ENCODE measurements around the gene CATSPERB.
"Not testable (repeated sequence)": the region's sequence is repeated elsewhere in the genome, so short reads cannot be mapped to it uniquely, and the experiment has no call there.

Gene CATSPERB

DNA sequence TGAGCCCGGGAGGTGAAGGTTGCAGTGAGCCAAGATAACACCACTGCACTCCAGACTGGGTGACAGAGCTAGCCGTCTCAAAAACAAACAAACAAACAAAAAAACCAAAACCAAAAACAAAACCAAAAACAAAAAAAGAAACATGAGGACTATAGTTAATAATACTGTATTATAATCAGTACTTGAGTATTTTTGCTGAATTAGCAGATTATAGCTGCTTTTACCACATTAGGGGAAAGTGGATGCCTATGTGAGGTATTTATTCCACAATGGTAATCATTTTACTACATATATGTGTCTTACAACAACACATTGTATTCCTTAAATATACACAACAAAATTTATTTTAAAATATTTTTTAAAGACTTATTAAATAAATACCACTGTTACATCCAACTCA, 120.4 kb downstream of the CATSPERB start:
- no peak for DNase-seq
- no peaks in the 10 kb centered on the region for H3K27me3 ChIP-seq (replicated peaks in 2 of 5; ENCODE audit: control insufficient read depth in 4 of 5, insufficient read depth in 5 of 5, low read length in 4 of 5)
- H3K27ac ChIP-seq (ENCODE audit: insufficient read depth in 1 of 2, low read depth in 1 of 2, low read length in 2 of 2, poor library complexity in 1 of 2, severe bottlenecking in 2 of 2) = no peak overlapping the region
- no peaks in the 10 kb centered on the region for H3K9me3 ChIP-seq (ENCODE audit: control extremely low read depth in 1 of 5, control insufficient read depth in 4 of 5, insufficient read depth in 2 of 5, low read depth in 1 of 5, low read length in 4 of 5)
- no peak overlapping the region for H3K4me3 ChIP-seq (ENCODE audit: control insufficient read depth in 1 of 7, extremely low read depth in 1 of 7, insufficient read depth in 4 of 7, low read depth in 2 of 7, low read length in 6 of 7)
- no CpG with 5 or more reads among the region's 2 CpGs for WGBS (ENCODE audit: insufficient coverage)
- H3K4me1 ChIP-seq (ENCODE audit: control extremely low read depth in 1 of 4, control insufficient read depth in 4 of 4, insufficient read depth in 4 of 4, low read length in 3 of 4) = no peaks in the 10 kb centered on the region
- CTCF ChIA-PET = no interaction called here
- POLR2A ChIA-PET = no interaction called here
- no peaks in the 10 kb centered on the region for H3K36me3 ChIP-seq (ENCODE audit: control insufficient read depth in 4 of 4, insufficient read depth in 4 of 4, low read length in 3 of 4)

DNA sequence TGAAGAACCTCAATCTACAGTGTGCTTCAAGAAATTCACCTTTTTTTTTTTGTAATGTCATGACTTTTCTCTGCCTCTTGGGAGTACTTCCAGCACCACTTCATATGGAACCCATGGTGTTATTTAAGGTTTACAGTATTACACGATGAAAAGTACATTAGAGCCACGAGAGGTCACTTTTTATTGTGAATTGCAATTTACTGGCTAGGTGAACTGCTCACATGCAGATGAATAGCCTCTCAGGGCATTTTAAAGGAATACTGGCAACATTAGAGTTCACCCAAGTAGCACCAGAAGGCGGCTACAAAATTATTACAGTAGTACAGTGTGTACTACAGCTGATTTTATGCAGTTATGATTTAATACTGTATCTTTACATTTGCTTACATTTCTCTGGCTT, 122.7 kb downstream of the CATSPERB start:
- POLR2A ChIA-PET = no interaction called here
- WGBS (ENCODE audit: insufficient coverage) = 100% methylated on average over 2 of the region's 3 CpGs
- Histone ChIP-seq H3K9me3 (ENCODE audit: control extremely low read depth in 1 of 5, control insufficient read depth in 4 of 5, insufficient read depth in 2 of 5, low read depth in 1 of 5, low read length in 4 of 5) (no peaks in the 10 kb centered on the region), H3K4me3 (ENCODE audit: control insufficient read depth in 1 of 7, extremely low read depth in 1 of 7, insufficient read depth in 4 of 7, low read depth in 2 of 7, low read length in 6 of 7) (no peak overlapping the region), H3K27ac (ENCODE audit: insufficient read depth in 1 of 2, low read depth in 1 of 2, low read length in 2 of 2, poor library complexity in 1 of 2, severe bottlenecking in 2 of 2) (no peak overlapping the region), H3K36me3 (ENCODE audit: control insufficient read depth in 4 of 4, insufficient read depth in 4 of 4, low read length in 3 of 4) (no peaks in the 10 kb centered on the region), H3K4me1 (ENCODE audit: control extremely low read depth in 1 of 4, control insufficient read depth in 4 of 4, insufficient read depth in 4 of 4, low read length in 3 of 4) (no peaks in the 10 kb centered on the region), H3K27me3 (replicated peaks in 2 of 5; ENCODE audit: control insufficient read depth in 4 of 5, insufficient read depth in 5 of 5, low read length in 4 of 5) (no peaks in the 10 kb centered on the region)
- no peak for DNase-seq
- CTCF ChIA-PET = interaction anchor here (0.7 kb wide), 1 partner anchor 11 kb away, joined by 3 read pairs; no protein-coding TSS in a partner anchor

DNA sequence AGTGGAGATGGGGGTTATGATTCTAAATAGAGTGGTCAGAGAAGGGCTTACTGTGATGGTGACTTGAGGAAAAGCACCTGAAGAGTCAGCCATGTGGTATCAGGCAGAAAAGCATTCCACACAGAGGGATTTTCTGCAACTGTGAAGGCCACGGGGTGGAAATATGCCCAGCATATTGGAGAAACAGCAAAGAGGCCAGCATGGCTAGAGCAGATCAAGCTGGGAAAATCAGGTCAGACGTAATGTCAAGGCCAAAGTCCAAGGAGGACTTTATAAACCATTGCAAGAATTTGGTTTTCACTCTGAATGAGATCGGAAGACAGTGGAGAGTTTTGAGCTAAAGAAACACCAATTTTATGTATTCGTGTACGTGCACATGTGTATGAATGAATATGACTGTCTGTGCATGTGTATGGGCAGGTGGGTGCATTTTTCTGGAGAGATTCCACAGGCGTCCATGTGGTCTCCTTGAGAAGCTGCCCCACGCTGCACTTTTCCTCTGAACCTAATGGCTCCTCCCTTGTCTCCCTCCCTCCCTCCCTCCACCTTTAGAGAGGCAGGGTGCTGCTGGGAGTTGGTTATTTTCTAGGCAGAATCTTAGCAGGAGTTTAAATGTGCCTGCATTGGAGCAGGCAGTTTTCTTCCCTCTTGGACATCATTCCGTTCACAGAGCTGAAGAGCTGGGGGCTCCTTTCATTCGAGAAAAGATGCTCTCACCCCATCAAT, 124.4 kb downstream of the CATSPERB start:
- no peak overlapping the region for H3K27ac ChIP-seq (ENCODE audit: insufficient read depth in 1 of 2, low read depth in 1 of 2, low read length in 2 of 2, poor library complexity in 1 of 2, severe bottlenecking in 2 of 2)
- H3K27me3 ChIP-seq (replicated peaks in 2 of 5; ENCODE audit: control insufficient read depth in 4 of 5, insufficient read depth in 5 of 5, low read length in 4 of 5) = no peaks in the 10 kb centered on the region
- no peaks in the 10 kb centered on the region for H3K9me3 ChIP-seq (ENCODE audit: control extremely low read depth in 1 of 5, control insufficient read depth in 4 of 5, insufficient read depth in 2 of 5, low read depth in 1 of 5, low read length in 4 of 5)
- ChIA-PET POLR2A (no interaction called here), CTCF (no interaction called here)
- H3K4me3 ChIP-seq (ENCODE audit: control insufficient read depth in 1 of 7, extremely low read depth in 1 of 7, insufficient read depth in 4 of 7, low read depth in 2 of 7, low read length in 6 of 7) = no peak overlapping the region
- DNase-seq = no peak
- no peaks in the 10 kb centered on the region for H3K4me1 ChIP-seq (ENCODE audit: control extremely low read depth in 1 of 4, control insufficient read depth in 4 of 4, insufficient read depth in 4 of 4, low read length in 3 of 4)
- H3K36me3 ChIP-seq (ENCODE audit: control insufficient read depth in 4 of 4, insufficient read depth in 4 of 4, low read length in 3 of 4) = no peaks in the 10 kb centered on the region
- WGBS (ENCODE audit: insufficient coverage) = 88% methylated on average over 4 of the region's 9 CpGs

DNA sequence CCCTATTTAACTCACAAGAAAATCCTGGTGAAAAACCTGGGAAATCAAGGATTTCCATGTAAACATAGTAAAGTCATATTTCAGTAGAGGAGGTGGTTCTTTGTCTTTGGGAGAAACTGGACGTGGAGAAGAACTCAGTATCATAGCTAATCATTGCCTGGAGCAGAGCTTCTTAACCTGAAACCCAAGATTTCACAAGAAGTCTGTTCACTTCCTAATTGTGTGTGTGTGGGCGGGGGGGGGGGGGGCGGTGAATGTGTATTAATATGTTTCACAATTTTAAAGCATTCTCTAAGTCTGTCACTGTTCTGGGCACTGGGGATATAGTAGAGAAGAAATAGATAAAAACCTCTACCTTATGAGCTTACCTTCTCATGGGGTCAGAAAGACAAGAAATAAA, 125.0 kb downstream of the CATSPERB start:
- CTCF ChIA-PET = no interaction called here
- POLR2A ChIA-PET = no interaction called here
- no peak for DNase-seq

DNA sequence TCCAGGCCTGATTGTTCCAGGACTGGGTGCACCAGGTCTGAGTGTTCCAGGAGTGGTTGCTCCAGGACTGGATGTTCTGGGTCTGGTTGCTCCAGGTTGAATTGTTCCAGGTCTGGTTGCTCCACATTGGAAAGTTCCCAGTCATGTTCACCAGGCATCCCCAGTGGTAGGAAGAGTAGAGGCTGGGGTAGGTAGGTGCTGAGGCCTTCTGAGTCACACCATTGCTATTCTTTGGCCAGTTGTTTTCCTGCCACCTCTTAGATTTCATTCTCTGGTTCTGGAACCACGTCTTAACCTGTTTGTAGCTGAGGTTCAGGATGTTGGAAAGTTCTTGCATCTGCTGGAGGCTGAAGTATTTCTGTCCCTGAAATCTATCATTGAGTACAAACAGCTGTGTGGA, 127.3 kb downstream of the CATSPERB start:
- H3K36me3 ChIP-seq (ENCODE audit: control insufficient read depth in 4 of 4, insufficient read depth in 4 of 4, low read length in 3 of 4); CTCF ChIA-PET; H3K9me3 ChIP-seq (ENCODE audit: control extremely low read depth in 1 of 5, control insufficient read depth in 4 of 5, insufficient read depth in 2 of 5, low read depth in 1 of 5, low read length in 4 of 5); H3K4me3 ChIP-seq (ENCODE audit: control insufficient read depth in 1 of 7, extremely low read depth in 1 of 7, insufficient read depth in 4 of 7, low read depth in 2 of 7, low read length in 6 of 7); DNase-seq; H3K27ac ChIP-seq (ENCODE audit: insufficient read depth in 1 of 2, low read depth in 1 of 2, low read length in 2 of 2, poor library complexity in 1 of 2, severe bottlenecking in 2 of 2); POLR2A ChIA-PET; H3K4me1 ChIP-seq (ENCODE audit: control extremely low read depth in 1 of 4, control insufficient read depth in 4 of 4, insufficient read depth in 4 of 4, low read length in 3 of 4); H3K27me3 ChIP-seq (replicated peaks in 2 of 5; ENCODE audit: control insufficient read depth in 4 of 5, insufficient read depth in 5 of 5, low read length in 4 of 5): not testable (repeated sequence)
- WGBS (ENCODE audit: insufficient coverage) = no CpG with 5 or more reads among the region's 1 CpG

More for the DNA sequence above, 125.0 kb downstream of the CATSPERB start:
- H3K4me3 ChIP-seq (ENCODE audit: control insufficient read depth in 1 of 7, extremely low read depth in 1 of 7, insufficient read depth in 4 of 7, low read depth in 2 of 7, low read length in 6 of 7) = no peak overlapping the region
- WGBS (ENCODE audit: insufficient coverage) = no CpG with 5 or more reads among the region's 3 CpGs
- no peaks in the 10 kb centered on the region for H3K36me3 ChIP-seq (ENCODE audit: control insufficient read depth in 4 of 4, insufficient read depth in 4 of 4, low read length in 3 of 4)
- no peaks in the 10 kb centered on the region for H3K4me1 ChIP-seq (ENCODE audit: control extremely low read depth in 1 of 4, control insufficient read depth in 4 of 4, insufficient read depth in 4 of 4, low read length in 3 of 4)
- no peak overlapping the region for H3K27ac ChIP-seq (ENCODE audit: insufficient read depth in 1 of 2, low read depth in 1 of 2, low read length in 2 of 2, poor library complexity in 1 of 2, severe bottlenecking in 2 of 2)
- H3K9me3 ChIP-seq (ENCODE audit: control extremely low read depth in 1 of 5, control insufficient read depth in 4 of 5, insufficient read depth in 2 of 5, low read depth in 1 of 5, low read length in 4 of 5) = no peaks in the 10 kb centered on the region
- no peaks in the 10 kb centered on the region for H3K27me3 ChIP-seq (replicated peaks in 2 of 5; ENCODE audit: control insufficient read depth in 4 of 5, insufficient read depth in 5 of 5, low read length in 4 of 5)

DNA sequence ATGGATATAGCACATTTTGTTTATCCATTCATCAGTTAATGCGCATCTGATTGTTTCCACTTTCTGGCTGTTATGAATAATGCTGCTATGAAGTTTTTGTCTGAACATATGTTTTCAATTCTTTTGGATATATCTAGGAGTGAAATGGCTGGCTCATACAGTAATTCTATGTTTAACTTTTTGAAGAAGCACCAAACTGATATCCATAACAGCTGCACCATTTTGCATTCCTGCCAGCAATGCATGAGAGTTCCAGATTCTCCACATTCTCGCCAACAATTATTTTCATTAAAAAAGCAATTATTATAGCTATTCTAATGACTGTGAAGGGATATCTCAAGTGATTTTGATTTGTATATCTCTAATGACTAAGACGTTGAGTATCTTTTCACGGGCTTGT, 131.9 kb downstream of the CATSPERB start:
- DNase-seq = no peak
- H3K9me3 ChIP-seq (ENCODE audit: control extremely low read depth in 1 of 5, control insufficient read depth in 4 of 5, insufficient read depth in 2 of 5, low read depth in 1 of 5, low read length in 4 of 5) = peaks cover 0 to 9% (median 0%) of the 10 kb centered on the region in 5 experiments
- no peaks in the 10 kb centered on the region for H3K4me1 ChIP-seq (ENCODE audit: control extremely low read depth in 1 of 4, control insufficient read depth in 4 of 4, insufficient read depth in 4 of 4, low read length in 3 of 4)
- CTCF ChIA-PET = no interaction called here
- H3K4me3 ChIP-seq (ENCODE audit: control insufficient read depth in 1 of 7, extremely low read depth in 1 of 7, insufficient read depth in 4 of 7, low read depth in 2 of 7, low read length in 6 of 7) = no peak overlapping the region
- no CpG with 5 or more reads among the region's 4 CpGs for WGBS (ENCODE audit: insufficient coverage)
- H3K36me3 ChIP-seq (ENCODE audit: control insufficient read depth in 4 of 4, insufficient read depth in 4 of 4, low read length in 3 of 4) = no peaks in the 10 kb centered on the region
- no peaks in the 10 kb centered on the region for H3K27me3 ChIP-seq (replicated peaks in 2 of 5; ENCODE audit: control insufficient read depth in 4 of 5, insufficient read depth in 5 of 5, low read length in 4 of 5)
- POLR2A ChIA-PET = no interaction called here
- H3K27ac ChIP-seq (ENCODE audit: insufficient read depth in 1 of 2, low read depth in 1 of 2, low read length in 2 of 2, poor library complexity in 1 of 2, severe bottlenecking in 2 of 2) = no peak overlapping the region

DNA sequence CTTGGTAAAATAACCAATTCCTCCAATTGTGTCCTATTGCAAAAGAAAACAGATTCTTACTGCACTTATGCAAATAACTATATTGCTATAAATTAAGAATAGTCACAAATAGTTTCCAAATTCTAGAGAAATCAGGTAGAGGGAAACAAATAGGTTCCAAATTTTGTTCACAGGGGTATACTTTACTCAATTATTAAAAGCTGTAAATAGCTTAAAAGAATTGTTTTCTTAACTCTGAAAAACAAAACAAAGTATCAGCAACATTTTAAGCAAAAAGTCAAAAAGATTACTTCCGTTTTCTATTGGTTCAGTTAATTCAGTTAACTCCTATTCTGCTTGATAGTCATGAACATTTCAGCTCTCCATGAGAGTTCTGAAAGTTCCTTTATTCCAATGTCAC, 136.2 kb downstream of the CATSPERB start:
- Histone ChIP-seq H3K4me1 (ENCODE audit: control extremely low read depth in 1 of 4, control insufficient read depth in 4 of 4, insufficient read depth in 4 of 4, low read length in 3 of 4) (no peaks in the 10 kb centered on the region), H3K27ac (ENCODE audit: insufficient read depth in 1 of 2, low read depth in 1 of 2, low read length in 2 of 2, poor library complexity in 1 of 2, severe bottlenecking in 2 of 2) (no peak overlapping the region), H3K9me3 (ENCODE audit: control extremely low read depth in 1 of 5, control insufficient read depth in 4 of 5, insufficient read depth in 2 of 5, low read depth in 1 of 5, low read length in 4 of 5) (peaks cover 0 to 9% (median 0%) of the 10 kb centered on the region in 5 experiments), H3K27me3 (replicated peaks in 2 of 5; ENCODE audit: control insufficient read depth in 4 of 5, insufficient read depth in 5 of 5, low read length in 4 of 5) (no peaks in the 10 kb centered on the region), H3K36me3 (ENCODE audit: control insufficient read depth in 4 of 4, insufficient read depth in 4 of 4, low read length in 3 of 4) (no peaks in the 10 kb centered on the region), H3K4me3 (ENCODE audit: control insufficient read depth in 1 of 7, extremely low read depth in 1 of 7, insufficient read depth in 4 of 7, low read depth in 2 of 7, low read length in 6 of 7) (no peak overlapping the region)
- POLR2A ChIA-PET = no interaction called here
- 100% methylated on average over 1 of the region's 1 CpG for WGBS (ENCODE audit: insufficient coverage)
- CTCF ChIA-PET = no interaction called here
- DNase-seq = peak in 1 of 3 donors; percentile 15
